BJ (cell line): ENCODE measurements around the gene PEX16. TPM values are rescaled to one million over a fixed set of nuclear protein-coding genes. Genes with fewer than 3 reads are reported as not detected.

Experiments used
- CTCF ChIA-PET: fragments of 350-600 bp; formaldehyde crosslinking; extraction: SDS; loops from one replicate; lab custom pipeline; 2021; ENCODE audit warnings: antibody characterized with exemption, inconsistent platforms; lab: Yijun Ruan, JAX
- POLR2A ChIA-PET: fragments of 300-600 bp; sonication (Branson Sonifier 250); formaldehyde crosslinking; extraction: SDS; loops from one replicate; lab custom pipeline; 2021; ENCODE audit warnings: antibody characterized with exemption; lab: Charles Lee
- DNase-seq: peaks from one replicate; pipeline ENCODE4 v3.0.0-alpha.2; 2011; ENCODE audit warnings: low read depth
- H3K27me3 ChIP-seq: 2 replicates; pipeline ENCODE4 v1.6.0; 2011; ENCODE audit warnings: low read length; ENCODE audit not compliant: control insufficient read depth, insufficient read depth
- H3K36me3 ChIP-seq: 2 replicates; pipeline ENCODE4 v1.5.1; 2011; ENCODE audit warnings: low read length; ENCODE audit not compliant: control insufficient read depth, insufficient read depth
- H3K4me3 ChIP-seq: 2 replicates; pipeline ENCODE4 v1.5.1; 2011; ENCODE audit warnings: low read depth, mild to moderate bottlenecking, control low read depth, low read length
- polyA plus RNA-seq: library from polyadenylated mRNA; depleted of rRNA; stranded (reverse); fragments of >200 nt; gene quantifications from 2 replicates; pipeline ENCODE4 v1.2.3, GENCODE V29; 2011
- TF ChIP-seq, protein P1 (sequence below): IDR thresholded peaks from 2 replicates; pipeline ENCODE4 v1.5.1; 2011; ENCODE audit warnings: low read depth, mild to moderate bottlenecking, control low read depth, inconsistent platforms, low read length, moderate library complexity; ENCODE audit not compliant: insufficient read depth

Gene PEX16
- polyA plus RNA-seq, 1 experiment = 37.4 TPM

DNA sequence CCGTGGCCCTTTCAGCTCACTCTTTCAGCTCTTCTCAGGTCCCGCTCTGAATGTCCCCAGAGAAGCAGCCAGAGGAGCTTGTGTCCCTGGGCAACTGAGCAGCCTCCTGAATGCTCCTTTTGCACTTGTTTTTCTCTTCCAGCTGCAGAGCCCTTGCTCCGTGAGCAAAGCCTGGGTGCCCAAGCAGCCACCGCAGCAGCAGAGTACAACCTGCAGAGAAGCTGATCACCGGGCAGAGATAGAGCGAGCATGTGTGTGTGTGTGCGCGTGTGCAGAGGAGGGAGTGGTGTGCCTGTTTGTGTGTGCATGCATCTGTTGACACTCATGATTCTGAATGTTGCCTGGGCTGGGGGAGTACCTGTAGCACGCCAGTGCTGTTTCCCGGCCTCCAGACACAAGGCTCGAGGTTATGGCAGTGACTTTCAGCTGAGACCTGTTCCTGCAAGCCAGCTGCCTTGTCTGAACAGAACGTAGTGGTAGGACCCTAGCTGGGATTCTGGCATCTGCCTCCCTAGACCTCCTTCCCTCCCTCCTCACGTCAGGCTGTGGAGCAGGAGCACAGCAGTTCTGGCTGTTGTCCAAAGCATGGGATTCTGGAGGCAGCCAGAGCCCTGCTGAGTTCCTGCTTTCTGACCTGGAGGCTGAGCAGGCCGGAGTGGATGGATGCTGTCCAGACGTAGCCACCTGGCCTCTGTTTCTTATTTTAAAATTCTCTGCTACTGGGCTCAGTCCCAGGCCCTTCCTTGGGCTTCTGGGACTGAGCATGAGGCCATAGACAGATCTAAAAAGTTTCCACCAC, 36.7 kb downstream of the PEX16 start:
- POLR2A ChIA-PET = no interaction called here
- peaks cover 7% of the 10 kb centered on the region for H3K36me3 ChIP-seq
- CTCF ChIA-PET = interaction anchor here (0.6 to 5.2 kb wide), 4 partner anchors 8 to 112 kb away, joined by 3 to 30 read pairs (median 4); no protein-coding TSS in a partner anchor
- H3K4me3 ChIP-seq = no peak overlapping the region
- DNase-seq = no peak
- TF ChIP-seq, protein P1, sequence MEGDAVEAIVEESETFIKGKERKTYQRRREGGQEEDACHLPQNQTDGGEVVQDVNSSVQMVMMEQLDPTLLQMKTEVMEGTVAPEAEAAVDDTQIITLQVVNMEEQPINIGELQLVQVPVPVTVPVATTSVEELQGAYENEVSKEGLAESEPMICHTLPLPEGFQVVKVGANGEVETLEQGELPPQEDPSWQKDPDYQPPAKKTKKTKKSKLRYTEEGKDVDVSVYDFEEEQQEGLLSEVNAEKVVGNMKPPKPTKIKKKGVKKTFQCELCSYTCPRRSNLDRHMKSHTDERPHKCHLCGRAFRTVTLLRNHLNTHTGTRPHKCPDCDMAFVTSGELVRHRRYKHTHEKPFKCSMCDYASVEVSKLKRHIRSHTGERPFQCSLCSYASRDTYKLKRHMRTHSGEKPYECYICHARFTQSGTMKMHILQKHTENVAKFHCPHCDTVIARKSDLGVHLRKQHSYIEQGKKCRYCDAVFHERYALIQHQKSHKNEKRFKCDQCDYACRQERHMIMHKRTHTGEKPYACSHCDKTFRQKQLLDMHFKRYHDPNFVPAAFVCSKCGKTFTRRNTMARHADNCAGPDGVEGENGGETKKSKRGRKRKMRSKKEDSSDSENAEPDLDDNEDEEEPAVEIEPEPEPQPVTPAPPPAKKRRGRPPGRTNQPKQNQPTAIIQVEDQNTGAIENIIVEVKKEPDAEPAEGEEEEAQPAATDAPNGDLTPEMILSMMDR = no peak
- no peaks in the 10 kb centered on the region for H3K27me3 ChIP-seq

DNA sequence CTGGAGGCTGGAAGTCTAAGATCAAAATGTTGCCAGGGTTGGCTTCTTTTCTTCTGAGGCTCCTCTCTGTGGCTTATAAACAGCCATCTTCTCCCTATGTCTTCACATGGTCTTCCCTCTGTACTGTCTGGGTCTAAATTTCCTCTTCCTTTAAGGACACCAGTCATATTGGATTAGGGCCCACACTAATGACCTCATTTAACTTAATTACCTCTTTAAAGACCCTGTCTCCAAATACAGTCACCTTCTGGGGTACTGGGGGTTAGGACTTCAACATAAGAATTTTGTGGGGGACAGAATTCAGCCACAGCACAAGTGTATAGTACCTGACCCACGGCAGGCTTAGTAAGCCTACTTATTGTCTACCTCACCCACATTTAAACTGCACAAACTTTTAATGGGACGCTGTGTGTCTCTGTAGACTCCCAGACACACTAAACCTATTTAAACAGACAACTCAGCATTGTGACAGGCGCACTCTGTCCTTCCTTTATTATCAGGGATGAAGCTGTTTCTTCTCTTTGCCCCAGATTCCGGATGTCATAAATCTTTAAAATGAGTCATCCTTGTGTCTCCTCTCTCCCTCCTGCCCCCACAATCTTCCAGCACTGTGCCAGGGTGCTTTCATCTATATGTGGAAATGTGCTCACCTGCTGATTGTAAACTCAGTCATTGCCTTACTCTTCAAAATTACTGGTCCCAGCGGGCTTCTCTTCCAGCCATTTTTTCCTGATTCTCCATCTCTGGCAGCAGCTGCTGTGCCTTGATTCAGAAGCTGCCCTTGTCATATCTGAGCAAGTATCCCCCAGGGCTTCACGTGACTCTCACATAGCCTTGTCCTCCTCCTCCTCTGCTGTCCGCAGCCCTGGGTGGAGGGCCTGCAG, 37.6 kb downstream of the PEX16 start:
- no peak for DNase-seq
- ChIA-PET CTCF (interaction anchor here (0.6 to 5.2 kb wide), 3 partner anchors 7 to 113 kb away, joined by 3 to 30 read pairs (median 3); no protein-coding TSS in a partner anchor), POLR2A (no interaction called here)
- TF ChIP-seq, protein P1 = no peak
- no peak overlapping the region for H3K4me3 ChIP-seq
- H3K36me3 ChIP-seq = peaks cover 9% of the 10 kb centered on the region
- no peaks in the 10 kb centered on the region for H3K27me3 ChIP-seq

DNA sequence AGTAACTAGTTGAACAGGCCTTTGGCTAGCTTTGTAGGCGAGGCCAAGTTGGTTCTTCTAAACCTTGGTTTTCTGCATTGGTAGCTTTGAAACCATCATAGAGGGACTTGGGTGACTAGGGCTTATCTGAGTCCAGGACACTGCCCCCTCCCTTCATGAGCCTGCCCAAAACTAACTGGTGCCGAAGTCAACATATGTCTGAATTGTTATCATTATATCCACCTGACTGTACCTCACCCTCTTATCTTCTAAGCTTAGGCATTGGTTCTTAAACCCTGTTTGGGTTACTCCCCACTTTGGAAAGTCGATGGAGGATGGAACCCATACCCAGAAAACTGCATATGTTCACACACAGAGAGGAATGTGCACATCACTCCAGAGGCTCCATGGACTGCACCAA, 39.8 kb downstream of the PEX16 start:
- Histone ChIP-seq H3K36me3 (peaks cover 9% of the 10 kb centered on the region), H3K4me3 (no peak overlapping the region), H3K27me3 (no peaks in the 10 kb centered on the region)
- TF ChIP-seq, protein P1 = no peak
- ChIA-PET POLR2A (no interaction called here), CTCF (interaction anchor here (0.7 to 1.6 kb wide), 2 partner anchors 31 to 545 kb away, joined by 3 read pairs; partner anchors contain the start of gene CRY2)
- DNase-seq = no peak

DNA sequence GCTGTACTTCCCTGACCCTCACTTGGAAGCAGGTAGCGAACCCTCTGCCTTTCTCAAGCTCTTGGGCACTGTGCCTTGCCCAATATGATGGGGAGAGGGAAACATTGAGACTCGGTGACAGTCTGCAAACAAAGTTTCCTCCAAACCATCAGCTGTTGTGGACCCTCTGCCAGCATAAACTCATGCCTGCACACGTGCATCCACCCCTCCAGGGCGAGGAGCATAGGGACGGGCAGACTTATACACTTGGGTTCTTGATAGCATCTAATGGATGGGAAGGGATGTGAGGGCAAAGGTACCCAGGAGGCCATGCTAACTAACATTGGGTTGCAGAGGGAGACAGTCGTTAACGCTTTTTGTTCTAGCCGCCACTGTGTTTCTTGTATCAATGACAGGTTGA, 40.5 kb downstream of the PEX16 start:
- no peak overlapping the region for H3K4me3 ChIP-seq
- CTCF ChIA-PET = interaction anchor here (0.7 to 1.6 kb wide), 2 partner anchors 30 to 544 kb away, joined by 3 read pairs; partner anchors contain the start of gene CRY2
- POLR2A ChIA-PET = no interaction called here
- TF ChIP-seq, protein P1 = no peak
- DNase-seq = no peak
- peaks cover 9% of the 10 kb centered on the region for H3K36me3 ChIP-seq
- H3K27me3 ChIP-seq = no peaks in the 10 kb centered on the region
